PC-9 (cell line): Measurements from ENCODE around the gene RBM39. TPM values are rescaled to one million over a fixed set of nuclear protein-coding genes. Genes with fewer than 3 reads are reported as not detected.

Experiments used
- BruUV-seq: library from RNA; stranded (reverse); fragments of 400-500 nt; replicated peaks from 2 replicates; lab custom pipeline; 2021; lab: Mats Ljungman, UMichigan
- CTCF ChIA-PET: fragments of 300-600 bp; sonication (Branson Sonifier 250); formaldehyde crosslinking; loops from one replicate; lab custom pipeline; 2022; ENCODE audit warnings: antibody characterized with exemption; lab: Charles Lee
- POLR2A ChIA-PET: fragments of 300-600 bp; sonication (Branson Sonifier 250); formaldehyde crosslinking; loops from one replicate; lab custom pipeline; 2022; ENCODE audit warnings: antibody characterized with exemption; ENCODE audit not compliant: unreplicated experiment; lab: Charles Lee
- DNase-seq, 2 experiments: peaks; one replicate each; pipeline versions ENCODE4 v3.0.0 to v3.0.0-alpha.2; 2015 to 2022; ENCODE audit warnings: mixed read lengths in 1 of 2
- H2AFZ ChIP-seq: fragments of 200-600 bp; sonication (generic); 2 replicates; pipeline ENCODE4 v1.8.1; 2017; ENCODE audit warnings: antibody characterized with exemption
- H3F3A ChIP-seq: fragments of 200-600 bp; sonication (generic); 2 replicates; pipeline ENCODE4 v1.8.1; 2017; ENCODE audit warnings: antibody characterized with exemption, mild to moderate bottlenecking, low read depth; ENCODE audit not compliant: insufficient read depth
- H3K27ac ChIP-seq: fragments of 200-600 bp; sonication (generic); 2 replicates; pipeline ENCODE4 v1.6.1; 2016; ENCODE audit warnings: mixed run types
- H3K27me3 ChIP-seq: fragments of 200-600 bp; sonication (generic); 2 replicates; pipeline ENCODE4 v1.6.1; 2016; ENCODE audit warnings: low read depth, mixed run types; ENCODE audit not compliant: insufficient read depth
- H3K36me3 ChIP-seq: fragments of 200-600 bp; sonication (generic); 2 replicates; pipeline ENCODE4 v1.6.1; 2016; ENCODE audit warnings: low read depth, mixed run types
- H3K4me1 ChIP-seq: fragments of 200-600 bp; sonication (generic); replicated peaks from 2 replicates; pipeline ENCODE4 v1.6.1; 2016; ENCODE audit warnings: mixed run types; ENCODE audit not compliant: insufficient read depth
- H3K4me2 ChIP-seq: fragments of 200-600 bp; sonication (generic); 2 replicates; pipeline ENCODE4 v1.6.1; 2017; ENCODE audit warnings: mixed run types
- H3K4me3 ChIP-seq: fragments of 200-600 bp; sonication (generic); 2 replicates; pipeline ENCODE4 v1.6.1; 2016; ENCODE audit warnings: mixed run types
- H3K79me2 ChIP-seq: fragments of 200-600 bp; sonication (generic); 2 replicates; pipeline ENCODE4 v1.6.1; 2017; ENCODE audit warnings: low read depth, mixed run types
- H3K9me2 ChIP-seq: fragments of 200-600 bp; sonication (generic); 2 replicates; pipeline ENCODE4 v1.8.1; 2017; ENCODE audit warnings: mild to moderate bottlenecking; ENCODE audit not compliant: insufficient read depth
- H3K9me3 ChIP-seq: fragments of 200-600 bp; sonication (generic); 2 replicates; pipeline ENCODE4 v1.8.1; 2016; ENCODE audit warnings: low read depth; ENCODE audit not compliant: insufficient read depth
- H4K20me1 ChIP-seq: fragments of 200-600 bp; sonication (generic); 2 replicates; pipeline ENCODE4 v1.8.1; 2017; ENCODE audit not compliant: insufficient read depth
- EZH2 ChIP-seq: fragments of 200-600 bp; sonication (generic); IDR thresholded peaks from 2 replicates; pipeline ENCODE4 v1.8.0; 2017; ENCODE audit warnings: antibody characterized with exemption, low read depth
- intact Hi-C: fragments of 100-400 bp; cut with micrococcal nuclease; formaldehyde crosslinking; loops from one replicate; pipeline ENCODE4 v1.10.0; 2022; ENCODE audit not compliant: unreplicated experiment
- total RNA-seq: library from RNA; stranded (reverse); gene quantifications from 2 replicates; pipeline ENCODE4 v1.2.3, GENCODE V29; 2021
- TF ChIP-seq, protein P1 (sequence below): fragments of 200-600 bp; sonication (generic); conservative IDR thresholded peaks from 2 replicates; pipeline ENCODE4 v1.6.1; 2017; ENCODE audit warnings: mixed run types, antibody characterized with exemption, mild to moderate bottlenecking, moderate library complexity

Gene RBM39
- total RNA-seq, 1 experiment from 2014 or later: 379 TPM

DNA sequence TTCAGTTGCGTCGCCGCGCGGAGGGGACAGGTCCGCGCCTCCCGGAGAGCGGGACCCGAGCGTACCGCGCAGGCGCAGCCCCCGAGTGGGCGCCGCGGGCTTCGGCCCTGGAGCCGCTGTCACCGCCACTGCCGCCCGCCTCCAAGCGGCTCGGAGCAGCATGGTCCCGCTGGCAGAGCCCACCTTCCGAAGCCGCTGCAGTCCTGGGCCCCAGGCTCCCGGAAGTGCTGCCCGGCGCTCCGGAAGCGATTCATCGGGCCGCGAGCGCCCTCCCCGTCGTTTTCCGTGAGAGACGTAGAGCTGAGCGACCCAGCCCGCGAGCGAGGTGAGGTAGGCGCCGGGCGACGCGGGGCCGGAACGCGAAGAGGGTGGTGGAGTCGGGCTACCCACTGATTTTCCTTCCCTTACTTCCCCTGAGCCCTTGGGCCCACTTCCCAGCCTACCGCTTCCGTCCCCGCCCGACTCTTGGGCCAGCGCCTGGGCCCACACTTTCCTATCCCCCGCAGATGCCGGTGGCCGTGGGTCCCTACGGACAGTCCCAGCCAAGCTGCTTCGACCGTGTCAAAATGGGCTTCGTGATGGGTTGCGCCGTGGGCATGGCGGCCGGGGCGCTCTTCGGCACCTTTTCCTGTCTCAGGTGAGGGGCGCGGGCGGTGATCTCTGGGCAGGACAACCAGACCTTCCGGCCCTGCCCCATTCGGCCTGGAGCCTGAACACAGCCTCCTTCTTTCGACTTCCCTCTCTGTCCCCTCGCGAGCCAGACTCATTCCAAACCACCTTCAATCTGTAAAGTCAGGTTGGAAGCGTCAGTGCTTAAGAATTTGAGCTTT is 42.7 kb downstream of the RBM39 start, which contains the start of the genes NFS1 and ROMO1:
Gene NFS1 (minus strand): TSS at position 226 of the 830 bp plus-strand sequence. CDS start 64 bp downstream, at position 162.
Gene ROMO1 (plus strand): TSS at position 279 of the 830 bp plus-strand sequence. CDS start 228 bp downstream, at position 507.
- H3K36me3 ChIP-seq: peaks cover 25% of the 10 kb centered on the region
- CTCF ChIA-PET: interaction anchor here (0.6 to 1.1 kb wide), 5 partner anchors 37 to 1106 kb away, joined by 3 to 4 read pairs (median 3); no protein-coding TSS in a partner anchor
- no peaks in the 10 kb centered on the region for H3K9me2 ChIP-seq
- TF ChIP-seq, protein P1, sequence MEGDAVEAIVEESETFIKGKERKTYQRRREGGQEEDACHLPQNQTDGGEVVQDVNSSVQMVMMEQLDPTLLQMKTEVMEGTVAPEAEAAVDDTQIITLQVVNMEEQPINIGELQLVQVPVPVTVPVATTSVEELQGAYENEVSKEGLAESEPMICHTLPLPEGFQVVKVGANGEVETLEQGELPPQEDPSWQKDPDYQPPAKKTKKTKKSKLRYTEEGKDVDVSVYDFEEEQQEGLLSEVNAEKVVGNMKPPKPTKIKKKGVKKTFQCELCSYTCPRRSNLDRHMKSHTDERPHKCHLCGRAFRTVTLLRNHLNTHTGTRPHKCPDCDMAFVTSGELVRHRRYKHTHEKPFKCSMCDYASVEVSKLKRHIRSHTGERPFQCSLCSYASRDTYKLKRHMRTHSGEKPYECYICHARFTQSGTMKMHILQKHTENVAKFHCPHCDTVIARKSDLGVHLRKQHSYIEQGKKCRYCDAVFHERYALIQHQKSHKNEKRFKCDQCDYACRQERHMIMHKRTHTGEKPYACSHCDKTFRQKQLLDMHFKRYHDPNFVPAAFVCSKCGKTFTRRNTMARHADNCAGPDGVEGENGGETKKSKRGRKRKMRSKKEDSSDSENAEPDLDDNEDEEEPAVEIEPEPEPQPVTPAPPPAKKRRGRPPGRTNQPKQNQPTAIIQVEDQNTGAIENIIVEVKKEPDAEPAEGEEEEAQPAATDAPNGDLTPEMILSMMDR: no peak; the same call in 1 of the 2 replicates
- no peak for TF ChIP-seq EZH2
- BruUV-seq: TSS peak; percentile 85
- DNase-seq: peak; percentile 69 to 82
- peak within 1 kb of the TSS; percentile 96 for H3K4me3 ChIP-seq
- peaks cover 41% of the 10 kb centered on the region for H3K79me2 ChIP-seq
- H3K27ac ChIP-seq: peak within 1 kb of the TSS; percentile 75
- peak within 1 kb of the TSS; percentile 83 for H3K4me2 ChIP-seq
- POLR2A ChIA-PET: interaction anchor here (0.6 to 1.0 kb wide), 5 partner anchors 43 to 233 kb away, joined by 3 to 6 read pairs (median 4); partner anchors contain the start of gene RBM39
- H4K20me1 ChIP-seq: peaks cover 40% of the 10 kb centered on the region
- H3F3A ChIP-seq: peaks cover 50% of the 10 kb centered on the region
- H3K27me3 ChIP-seq: no peaks in the 10 kb centered on the region
- H3K9me3 ChIP-seq: no peaks in the 10 kb centered on the region
- intact Hi-C loops: loop anchor here (5.0 kb wide), 2 partner anchors 82 to 232 kb away; partner anchors contain the start of gene SPAG4
- peak within 1 kb of the TSS; percentile 95 for H2AFZ ChIP-seq
- peaks cover 25% of the 10 kb centered on the region for H3K4me1 ChIP-seq

DNA sequence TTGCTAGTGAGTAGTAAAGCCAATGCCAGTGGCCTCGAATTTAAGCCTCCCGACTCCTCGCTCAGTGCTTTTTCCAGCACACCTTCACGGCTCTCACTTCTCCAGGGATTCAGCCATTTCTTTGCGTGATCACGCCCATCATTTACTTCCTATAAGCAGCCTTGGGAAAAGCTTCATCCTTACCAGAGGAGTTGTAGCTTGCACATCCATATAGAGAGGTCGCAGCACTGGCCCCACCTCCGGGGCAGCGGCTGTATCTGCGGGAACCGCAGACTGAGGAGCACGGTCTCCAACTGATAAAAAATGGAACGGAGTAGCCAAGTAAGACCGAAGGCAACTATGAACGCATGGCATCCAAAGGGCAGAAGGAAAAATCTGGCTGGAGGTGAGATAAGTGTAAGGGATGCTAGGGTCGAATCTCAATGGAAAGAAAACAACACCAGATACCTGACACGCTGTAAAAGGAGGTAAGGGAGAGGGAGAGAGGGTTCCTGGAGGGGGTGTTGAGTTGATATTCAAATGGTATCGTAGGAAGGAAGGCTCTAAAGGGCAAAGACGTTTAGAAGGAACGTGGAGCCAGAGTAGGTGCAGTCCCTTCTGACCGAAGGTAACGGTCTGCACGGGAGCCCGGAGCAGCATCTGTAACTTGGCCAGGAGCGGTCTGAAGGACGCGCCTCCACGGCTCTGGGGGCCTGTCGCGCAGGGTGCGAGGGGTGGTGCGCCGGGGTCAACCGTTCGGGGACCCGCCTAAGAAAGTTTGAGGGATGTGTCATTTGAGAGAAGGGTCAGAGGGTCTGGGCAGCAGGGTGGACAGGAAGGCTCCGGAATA is 43.5 kb downstream of the RBM39 start:
- H4K20me1 ChIP-seq: peaks cover 32% of the 10 kb centered on the region
- intact Hi-C loops: loop anchor here (5.0 kb wide), 2 partner anchors 81 to 231 kb away; partner anchors contain the start of gene SPAG4
- DNase-seq: no peak
- peaks cover 25% of the 10 kb centered on the region for H3K4me1 ChIP-seq
- ChIA-PET CTCF (no interaction called here), POLR2A (no interaction called here)
- H3F3A ChIP-seq: peaks cover 42% of the 10 kb centered on the region
- H3K4me3 ChIP-seq: peak overlapping the region; percentile 96
- BruUV-seq: TSS peak; percentile 24
- peaks cover 36% of the 10 kb centered on the region for H3K79me2 ChIP-seq
- H3K36me3 ChIP-seq: peaks cover 17% of the 10 kb centered on the region
- H3K27me3 ChIP-seq: no peaks in the 10 kb centered on the region
- peak overlapping the region; percentile 95 for H2AFZ ChIP-seq
- peak overlapping the region; percentile 75 for H3K27ac ChIP-seq
- H3K9me3 ChIP-seq: no peaks in the 10 kb centered on the region
- peak overlapping the region; percentile 83 for H3K4me2 ChIP-seq
- TF ChIP-seq, protein P1: no peak
- TF ChIP-seq EZH2: no peak
- no peaks in the 10 kb centered on the region for H3K9me2 ChIP-seq
